Calu3 (cell line): ENCODE measurements around the gene LRIT3. TPM values are rescaled to one million over a fixed set of nuclear protein-coding genes. Genes with fewer than 3 reads are reported as not detected.

Experiments used
- BruUV-seq: library from RNA; stranded (reverse); fragments of 400-500 nt; replicated peaks from 2 replicates; lab custom pipeline; 2021; lab: Mats Ljungman, UMichigan
- CTCF ChIA-PET: fragments of 300-600 bp; sonication (Branson Sonifier 250); formaldehyde crosslinking; loops from one replicate; lab custom pipeline; 2022; ENCODE audit warnings: antibody characterized with exemption; lab: Charles Lee
- DNase-seq: peaks from one replicate; pipeline ENCODE4 v3.0.0; 2022
- H3K27ac Mint-ChIP-seq: one replicate; pipeline ENCODE4 v1.8.0; 2022; ENCODE audit warnings: mixed read lengths; ENCODE audit not compliant: unreplicated experiment
- H3K27me3 Mint-ChIP-seq: one replicate; pipeline ENCODE4 v1.8.0; 2022; ENCODE audit warnings: mixed read lengths; ENCODE audit not compliant: unreplicated experiment
- H3K36me3 Mint-ChIP-seq: one replicate; pipeline ENCODE4 v1.8.0; 2022; ENCODE audit warnings: mild to moderate bottlenecking, moderate library complexity, mixed read lengths; ENCODE audit not compliant: insufficient read depth, unreplicated experiment
- H3K4me1 Mint-ChIP-seq: one replicate; pipeline ENCODE4 v1.8.0; 2022; ENCODE audit warnings: mild to moderate bottlenecking, low read depth, mixed read lengths; ENCODE audit not compliant: unreplicated experiment
- H3K4me3 Mint-ChIP-seq: one replicate; pipeline ENCODE4 v1.8.0; 2022; ENCODE audit warnings: mild to moderate bottlenecking, low read depth, moderate library complexity, mixed read lengths; ENCODE audit not compliant: unreplicated experiment
- H3K9me3 Mint-ChIP-seq: one replicate; pipeline ENCODE4 v1.8.0; 2022; ENCODE audit warnings: low read depth, mixed read lengths; ENCODE audit not compliant: unreplicated experiment
- intact Hi-C: fragments of 100-400 bp; cut with micrococcal nuclease; formaldehyde crosslinking; loops from one replicate; pipeline ENCODE4 v1.10.0; 2022; ENCODE audit not compliant: unreplicated experiment
- total RNA-seq: library from RNA; stranded (reverse); gene quantifications from 2 replicates; pipeline ENCODE4 v1.2.3, GENCODE V29; 2022
- TF ChIP-seq, protein P1 (sequence below): fragments of 200-600 bp; IDR thresholded peaks from one replicate; pipeline ENCODE4 v1.8.0; 2022; ENCODE audit warnings: antibody characterized with exemption; ENCODE audit not compliant: unreplicated experiment

Gene LRIT3
- total RNA-seq, 1 experiment from 2014 or later = 0.09 TPM

DNA sequence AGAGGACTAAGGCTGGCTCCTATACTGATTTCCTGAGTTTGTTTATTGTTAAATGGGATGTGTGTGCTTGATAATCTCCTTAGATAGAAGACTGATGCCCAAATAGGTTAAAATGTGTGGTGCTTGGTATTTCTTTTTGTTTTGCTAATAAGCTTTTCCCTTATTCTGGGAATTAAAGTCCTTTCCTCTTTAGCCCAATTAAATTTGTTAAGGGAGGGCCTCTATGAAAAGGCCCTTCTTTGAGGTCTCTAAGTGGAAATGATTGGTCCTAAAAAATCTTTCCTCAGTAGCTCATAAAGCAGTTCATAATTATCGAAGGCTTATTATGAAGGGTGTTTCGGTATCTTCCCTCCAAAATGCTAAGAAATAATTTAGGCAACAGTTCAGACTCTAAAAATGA is 20.2 kb upstream of the LRIT3 start, which contains the start of gene RRH:
TSS of gene RRH (plus strand) at position 301 of the 400 bp plus-strand sequence. CDS start at position 357, 56 bp downstream.
- CTCF ChIA-PET = no interaction called here
- Mint-ChIP-seq H3K9me3 (no peaks in the 10 kb centered on the region), H3K36me3 (peaks cover 11% of the 10 kb centered on the region), H3K4me3 (no peak within 1 kb of the TSS), H3K27me3 (no peaks in the 10 kb centered on the region), H3K27ac (no peak within 1 kb of the TSS), H3K4me1 (no peaks in the 10 kb centered on the region)
- DNase-seq = no peak
- no TSS peak for BruUV-seq
- TF ChIP-seq, protein P1, sequence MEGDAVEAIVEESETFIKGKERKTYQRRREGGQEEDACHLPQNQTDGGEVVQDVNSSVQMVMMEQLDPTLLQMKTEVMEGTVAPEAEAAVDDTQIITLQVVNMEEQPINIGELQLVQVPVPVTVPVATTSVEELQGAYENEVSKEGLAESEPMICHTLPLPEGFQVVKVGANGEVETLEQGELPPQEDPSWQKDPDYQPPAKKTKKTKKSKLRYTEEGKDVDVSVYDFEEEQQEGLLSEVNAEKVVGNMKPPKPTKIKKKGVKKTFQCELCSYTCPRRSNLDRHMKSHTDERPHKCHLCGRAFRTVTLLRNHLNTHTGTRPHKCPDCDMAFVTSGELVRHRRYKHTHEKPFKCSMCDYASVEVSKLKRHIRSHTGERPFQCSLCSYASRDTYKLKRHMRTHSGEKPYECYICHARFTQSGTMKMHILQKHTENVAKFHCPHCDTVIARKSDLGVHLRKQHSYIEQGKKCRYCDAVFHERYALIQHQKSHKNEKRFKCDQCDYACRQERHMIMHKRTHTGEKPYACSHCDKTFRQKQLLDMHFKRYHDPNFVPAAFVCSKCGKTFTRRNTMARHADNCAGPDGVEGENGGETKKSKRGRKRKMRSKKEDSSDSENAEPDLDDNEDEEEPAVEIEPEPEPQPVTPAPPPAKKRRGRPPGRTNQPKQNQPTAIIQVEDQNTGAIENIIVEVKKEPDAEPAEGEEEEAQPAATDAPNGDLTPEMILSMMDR = no peak
- intact Hi-C loops = no loop called here

DNA sequence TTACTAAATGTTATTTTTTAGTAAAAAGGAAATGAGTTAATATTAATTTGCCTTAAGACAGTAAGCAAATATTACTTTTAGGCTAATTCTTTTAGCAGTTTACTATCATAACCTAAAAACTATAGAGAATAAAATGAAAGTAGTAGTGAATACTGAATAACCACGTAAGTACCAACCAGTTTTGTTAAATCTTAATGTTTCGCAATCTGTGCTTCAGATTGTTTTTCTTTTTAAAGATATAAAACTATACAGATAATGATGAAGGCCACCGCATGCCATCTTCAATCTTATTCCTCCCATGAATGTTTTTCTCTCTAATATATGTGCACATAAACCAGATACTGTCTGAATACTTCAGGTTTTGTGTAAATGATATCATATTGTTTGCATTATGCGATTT is 14.2 kb upstream of the LRIT3 start:
- Mint-ChIP-seq H3K9me3 (no peaks in the 10 kb centered on the region), H3K27ac (no peak overlapping the region), H3K4me1 (no peaks in the 10 kb centered on the region), H3K4me3 (no peak overlapping the region), H3K36me3 (no peaks in the 10 kb centered on the region), H3K27me3 (no peaks in the 10 kb centered on the region)
- no TSS peak for BruUV-seq
- TF ChIP-seq, protein P1 = no peak
- intact Hi-C loops = no loop called here
- no peak for DNase-seq
- CTCF ChIA-PET = no interaction called here

DNA sequence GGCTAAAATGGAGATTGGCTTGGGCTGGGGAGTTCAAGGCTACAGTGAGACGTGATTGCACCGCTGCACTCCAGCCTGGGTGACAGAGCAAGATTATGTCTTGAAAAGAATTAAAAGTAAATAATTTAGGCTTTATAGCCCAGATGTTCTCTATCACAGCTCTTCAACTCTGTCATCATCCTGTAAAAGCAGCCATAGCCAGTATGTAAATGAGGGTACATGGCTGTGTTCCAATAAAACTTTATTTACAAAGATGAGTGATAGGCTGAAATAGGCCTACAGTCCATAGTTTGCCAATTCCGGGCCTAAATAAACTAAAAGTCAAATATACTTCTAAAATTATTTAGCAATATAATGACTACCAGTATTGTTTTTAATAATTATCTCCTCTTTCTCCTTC is 10.9 kb upstream of the LRIT3 start:
- no peak overlapping the region for H3K4me3 Mint-ChIP-seq
- CTCF ChIA-PET = no interaction called here
- H3K9me3 Mint-ChIP-seq = no peaks in the 10 kb centered on the region
- no TSS peak for BruUV-seq
- TF ChIP-seq, protein P1 = no peak
- DNase-seq = no peak
- no peak overlapping the region for H3K27ac Mint-ChIP-seq
- H3K36me3 Mint-ChIP-seq = no peaks in the 10 kb centered on the region
- H3K4me1 Mint-ChIP-seq = no peaks in the 10 kb centered on the region
- intact Hi-C loops = no loop called here
- no peaks in the 10 kb centered on the region for H3K27me3 Mint-ChIP-seq

DNA sequence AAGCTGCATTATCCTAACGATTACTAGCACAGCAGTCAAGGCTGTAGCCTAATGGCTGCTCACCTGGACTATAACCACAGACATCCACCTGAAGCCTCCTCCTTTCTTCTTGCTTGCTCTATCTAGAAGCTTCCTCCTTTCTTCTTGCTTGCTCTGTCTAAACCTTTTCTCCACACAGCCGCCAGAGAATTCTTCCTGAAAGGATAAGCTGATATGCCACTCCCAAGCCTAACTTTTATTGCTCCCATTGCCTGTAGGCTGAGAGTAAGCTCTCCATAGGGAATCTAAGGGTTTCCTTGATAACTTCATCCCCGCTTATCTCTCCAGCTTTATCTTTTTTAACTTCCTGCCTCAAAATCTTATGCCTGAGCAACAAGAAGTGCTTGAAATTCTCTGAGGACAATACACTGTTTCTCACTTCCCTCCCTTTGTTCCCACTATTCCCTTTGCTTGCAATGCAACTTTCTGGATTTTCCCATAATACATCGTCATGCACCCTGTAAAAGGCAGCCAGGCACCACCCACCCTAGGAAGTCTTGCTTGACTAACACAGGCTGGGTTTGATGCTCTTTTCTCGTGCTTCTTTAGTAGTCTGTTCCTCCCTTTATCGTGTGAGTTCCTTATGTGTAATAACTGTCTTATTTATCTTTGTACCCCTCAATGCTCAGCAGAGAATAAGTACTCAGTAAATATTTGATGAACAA is 1.4 kb upstream of the LRIT3 start:
- no peaks in the 10 kb centered on the region for H3K9me3 Mint-ChIP-seq
- CTCF ChIA-PET = no interaction called here
- no peaks in the 10 kb centered on the region for H3K4me1 Mint-ChIP-seq
- H3K36me3 Mint-ChIP-seq = no peaks in the 10 kb centered on the region
- intact Hi-C loops = no loop called here
- H3K27ac Mint-ChIP-seq = no peak overlapping the region
- no peaks in the 10 kb centered on the region for H3K27me3 Mint-ChIP-seq
- no peak for DNase-seq
- TF ChIP-seq, protein P1 = no peak
- H3K4me3 Mint-ChIP-seq = no peak overlapping the region
- BruUV-seq = no TSS peak
